HG03039 (cell line): ENCODE results near the gene ACSL3.
A peak's percentile ranks its signal among the peaks of the same experiment; 100 is the strongest.
"Not testable (repeated sequence)": the region's sequence is repeated elsewhere in the genome, so short reads cannot be mapped to it uniquely, and the experiment has no call there.

Experiments
- ATAC-seq: cut with Tn5 transposase; IDR thresholded peaks from one replicate; pipeline ENCODE4 v1.9.1; 2021; ENCODE audit warnings: mild to moderate bottlenecking, moderate library complexity; ENCODE audit not compliant: unreplicated experiment

The ACSL3 gene

DNA sequence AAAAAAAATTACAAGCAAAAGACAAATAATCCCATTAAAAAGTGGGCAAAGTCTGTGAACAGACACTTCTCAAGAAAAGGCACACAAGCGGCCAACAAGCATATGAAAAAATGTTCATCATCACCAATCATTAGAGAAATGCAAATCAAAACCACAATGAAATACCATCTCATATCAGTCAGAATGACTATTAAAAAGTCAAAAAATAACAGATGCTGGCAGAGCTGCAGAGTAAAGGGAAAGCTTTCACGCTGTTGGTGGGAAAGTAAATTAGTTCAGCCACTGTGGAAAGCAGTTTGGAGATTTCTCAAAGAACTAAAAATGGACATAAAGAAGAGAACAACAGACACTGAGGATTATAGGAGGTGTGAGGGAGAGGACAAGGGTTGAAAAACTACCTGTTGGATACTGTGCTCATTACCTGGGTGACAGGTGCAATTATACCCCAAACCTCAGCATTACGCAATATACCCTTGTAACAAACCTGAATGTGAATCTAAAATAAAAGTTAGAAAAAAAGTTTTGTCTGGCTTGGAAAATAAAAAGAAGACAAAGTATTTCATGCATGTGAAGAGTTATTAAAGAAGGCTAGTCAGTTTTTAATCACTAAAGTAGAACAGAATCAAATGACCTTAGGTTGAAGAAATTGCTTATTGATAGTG, 8.7 kb upstream of the ACSL3 start:
- no peak for ATAC-seq

DNA sequence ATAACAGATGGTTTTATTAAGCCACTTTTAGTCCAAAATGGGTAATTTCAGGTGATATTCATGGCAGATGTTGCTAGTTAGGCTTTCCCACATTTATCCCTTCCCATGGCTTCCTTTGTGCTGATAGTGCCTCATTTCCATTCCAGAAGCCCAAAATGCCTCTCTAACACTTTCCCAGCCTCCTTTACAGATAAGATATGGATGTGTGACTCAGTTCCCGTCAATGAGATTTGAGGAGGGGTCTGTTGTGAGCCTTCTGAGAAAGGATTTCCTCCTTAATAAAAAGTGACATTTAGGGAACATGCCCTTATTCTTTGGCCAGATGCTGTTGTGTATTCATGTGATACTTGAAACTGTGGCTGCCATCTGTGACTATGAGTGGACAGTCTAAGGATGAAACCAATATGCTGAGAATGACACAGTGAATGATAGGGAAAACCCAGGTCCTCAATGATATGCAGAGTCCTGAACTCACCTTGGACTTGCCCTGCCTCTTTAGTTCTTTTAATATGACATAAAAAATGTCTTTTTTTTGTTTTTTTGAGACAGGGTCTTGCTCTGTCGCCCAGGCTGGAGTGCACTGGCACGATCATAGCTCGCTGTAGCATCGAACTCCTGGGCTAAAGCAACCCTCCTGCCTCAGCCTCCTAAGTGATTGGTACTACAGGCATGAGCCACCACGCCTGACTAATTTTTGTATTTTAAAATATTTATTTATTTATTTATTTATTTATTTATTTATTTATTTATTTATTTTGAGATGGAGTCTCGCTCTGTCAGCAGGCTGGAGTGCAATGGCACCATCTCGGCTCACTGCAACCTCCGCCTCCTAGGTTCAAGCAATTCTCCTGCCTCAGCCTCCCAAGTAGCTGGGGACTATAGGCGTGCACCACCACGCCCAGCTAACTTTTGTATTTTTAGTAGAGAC, 5.8 kb upstream of the ACSL3 start:
- ATAC-seq, result no peak

DNA sequence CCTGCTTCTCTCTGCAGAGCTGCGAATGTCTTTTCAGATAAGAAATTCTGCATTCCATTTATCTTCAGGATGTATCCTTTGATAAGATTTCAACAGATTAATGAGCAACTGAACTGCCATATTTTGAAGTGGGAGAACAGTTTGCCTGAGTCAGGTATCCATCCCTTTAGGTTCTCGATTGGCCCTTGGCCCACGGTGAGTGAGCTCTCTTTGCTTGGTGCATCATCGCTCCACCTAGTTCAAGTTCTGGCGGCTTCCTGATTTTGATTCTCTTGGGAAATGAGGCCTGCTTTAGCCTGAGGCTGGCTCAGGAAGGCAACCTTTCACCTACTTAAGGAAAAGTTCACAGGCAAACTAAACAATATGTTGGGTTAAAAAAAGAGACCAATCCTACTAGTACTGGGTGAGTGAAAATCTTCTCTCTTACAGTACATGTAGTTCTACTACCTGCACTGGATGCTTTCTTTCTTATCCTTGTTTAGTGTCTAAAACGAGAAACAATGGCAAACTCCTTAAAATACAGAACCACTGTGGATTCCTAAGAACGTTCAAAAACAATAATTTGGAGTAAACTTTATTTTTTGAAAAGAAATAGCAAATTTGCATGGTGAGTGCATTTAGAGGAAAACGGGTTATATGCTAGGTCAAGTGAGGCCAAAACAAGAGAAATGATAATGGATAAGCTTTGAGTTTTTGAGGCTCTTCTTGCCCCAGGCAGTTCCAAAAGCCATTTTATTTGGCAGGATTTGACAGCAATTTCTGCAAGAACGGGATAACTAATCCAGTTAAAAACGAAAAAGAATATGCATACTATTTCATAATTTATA, 837 bp upstream of the ACSL3 start:
- no peak for ATAC-seq

DNA sequence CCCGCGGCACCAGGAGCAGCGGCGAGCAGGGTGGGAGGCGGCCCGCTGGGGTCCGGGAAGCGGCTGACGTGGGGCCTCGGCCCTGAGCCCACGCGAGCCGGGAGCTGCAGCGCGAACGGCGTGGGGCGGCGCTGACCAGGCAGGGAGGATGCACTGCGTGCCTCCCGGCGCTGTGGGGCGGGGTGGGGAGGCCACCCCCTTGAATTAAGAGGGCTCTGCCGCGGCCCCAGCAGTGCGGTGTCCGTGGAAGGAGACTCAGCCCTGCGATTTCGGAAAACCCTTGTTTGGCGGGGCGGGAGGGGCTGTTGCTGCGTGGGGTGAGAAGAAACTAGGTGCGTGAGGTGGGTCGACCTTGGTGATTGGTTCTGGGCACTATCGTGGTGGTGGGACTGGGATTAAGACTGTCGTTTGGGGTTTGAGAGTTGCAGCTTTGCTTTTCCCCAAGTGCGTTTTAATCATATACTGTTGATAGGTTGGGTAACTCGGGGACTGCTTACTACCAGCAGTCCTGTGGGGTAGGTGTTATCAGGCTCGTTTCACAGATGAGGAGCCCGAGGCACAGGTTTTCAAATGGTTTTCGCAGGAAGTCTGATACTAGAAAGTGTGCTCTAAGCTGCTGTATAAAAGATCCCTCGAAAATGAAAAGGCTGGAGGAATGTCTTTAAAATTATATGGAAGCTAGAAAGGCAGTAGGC, 722 bp downstream of the ACSL3 start:
- ATAC-seq, result peak; percentile 29

DNA sequence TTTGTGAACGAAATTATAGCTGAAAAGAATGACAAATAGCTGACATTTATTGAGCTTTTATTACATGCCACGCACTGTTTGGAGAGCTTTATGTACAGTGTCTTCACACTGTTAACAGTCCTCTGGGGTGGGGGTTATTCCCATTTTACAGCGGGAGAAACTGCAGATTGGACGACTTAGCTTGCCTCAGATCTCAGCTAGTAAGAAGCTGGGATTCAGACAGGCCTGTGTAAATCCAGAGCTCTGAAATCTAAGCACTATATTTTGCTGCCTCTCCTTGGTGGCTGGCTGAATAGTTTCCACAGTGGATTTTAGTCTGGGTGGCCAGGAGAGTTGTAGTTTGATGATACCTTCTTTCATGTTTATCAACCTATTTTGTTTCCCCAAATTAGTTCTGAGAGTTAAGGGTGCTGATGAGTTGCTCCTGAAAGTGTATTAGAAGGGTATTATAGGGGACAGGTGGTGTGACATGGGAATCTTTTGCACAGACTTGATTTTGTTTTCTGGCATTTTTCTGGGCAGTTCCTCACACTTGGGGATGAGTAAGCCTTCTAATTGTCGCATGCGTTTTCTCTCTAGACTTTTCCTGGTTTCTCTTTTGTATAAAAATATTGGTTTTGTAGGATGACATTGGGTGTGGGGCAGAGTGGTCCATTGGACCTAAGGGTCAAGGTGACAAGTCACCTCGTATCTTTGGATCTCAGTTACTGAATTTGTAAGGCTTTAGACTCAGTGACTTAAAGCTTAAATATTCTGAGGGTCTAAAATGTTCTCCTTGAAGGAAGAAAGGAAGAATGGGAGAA, 1.5 kb downstream of the ACSL3 start:
- ATAC-seq, result no peak

DNA sequence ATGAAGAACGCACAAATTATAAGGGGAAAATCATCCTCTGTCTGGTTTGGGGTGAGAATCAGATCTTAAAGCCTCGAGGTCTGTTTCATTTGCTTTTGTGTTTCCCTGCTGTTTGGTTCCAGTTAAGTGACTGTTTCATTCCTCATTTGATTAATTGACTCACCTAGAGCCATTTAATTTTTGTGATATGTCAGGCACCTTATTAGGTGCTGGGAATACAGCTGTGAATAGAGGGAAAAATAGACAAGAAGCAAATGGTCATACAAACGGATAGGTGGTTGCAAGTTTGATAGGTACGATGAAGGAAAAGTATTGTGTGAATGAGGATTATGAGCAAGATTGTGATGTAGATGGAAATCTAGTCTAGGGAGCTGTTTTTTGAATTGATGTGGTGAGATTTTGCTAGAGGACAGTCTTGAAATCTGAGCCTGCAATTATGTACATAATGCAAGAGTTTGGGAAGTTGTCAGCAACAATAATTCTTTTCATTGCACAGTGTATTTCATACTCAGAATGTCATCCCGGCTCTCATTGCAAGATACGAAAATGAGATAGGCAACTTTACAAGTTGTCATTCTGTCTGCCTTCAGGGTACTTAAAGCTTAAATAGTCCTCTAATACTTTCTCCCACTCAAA, 2.2 kb downstream of the ACSL3 start:
- no peak for ATAC-seq

DNA sequence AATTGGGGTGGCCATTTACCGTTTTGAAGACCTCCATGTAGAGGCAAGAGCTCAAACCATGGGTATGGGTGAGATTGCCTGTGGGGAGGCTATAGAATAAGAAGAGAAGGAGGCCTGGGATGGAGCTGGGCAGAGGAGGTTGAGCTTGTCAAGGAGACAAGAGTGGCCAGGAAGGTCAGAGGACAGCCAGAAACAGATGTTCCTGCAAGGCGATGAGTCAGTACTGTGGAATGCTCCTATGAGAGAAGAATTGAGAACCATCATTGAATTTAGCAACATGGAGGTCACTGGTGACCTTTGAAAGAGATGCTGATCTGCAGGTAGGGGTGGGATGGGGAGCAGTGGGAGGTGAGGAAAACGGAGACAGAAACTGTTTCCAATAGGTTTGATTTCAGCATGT, 3.5 kb downstream of the ACSL3 start:
- ATAC-seq, result no peak

DNA sequence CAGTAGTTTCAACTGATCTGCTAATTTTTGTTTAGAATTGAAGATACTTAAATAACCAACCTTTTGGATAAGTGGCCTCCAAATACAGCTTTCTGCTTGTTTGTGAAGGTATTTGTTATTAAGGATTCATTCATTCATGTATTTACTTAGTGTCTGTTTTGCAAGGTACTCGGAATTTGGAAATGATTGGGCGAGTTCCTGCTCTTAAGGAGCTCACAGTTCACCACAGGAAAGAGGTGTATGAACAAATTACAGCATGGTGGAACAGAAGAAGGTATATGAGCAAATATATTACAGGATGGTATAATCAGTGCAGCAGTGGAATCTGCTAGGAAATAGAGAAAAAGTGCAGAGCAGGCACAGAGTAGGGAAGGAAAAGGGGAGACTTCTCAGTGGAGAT, 4.5 kb downstream of the ACSL3 start:
- ATAC-seq, result no peak

DNA sequence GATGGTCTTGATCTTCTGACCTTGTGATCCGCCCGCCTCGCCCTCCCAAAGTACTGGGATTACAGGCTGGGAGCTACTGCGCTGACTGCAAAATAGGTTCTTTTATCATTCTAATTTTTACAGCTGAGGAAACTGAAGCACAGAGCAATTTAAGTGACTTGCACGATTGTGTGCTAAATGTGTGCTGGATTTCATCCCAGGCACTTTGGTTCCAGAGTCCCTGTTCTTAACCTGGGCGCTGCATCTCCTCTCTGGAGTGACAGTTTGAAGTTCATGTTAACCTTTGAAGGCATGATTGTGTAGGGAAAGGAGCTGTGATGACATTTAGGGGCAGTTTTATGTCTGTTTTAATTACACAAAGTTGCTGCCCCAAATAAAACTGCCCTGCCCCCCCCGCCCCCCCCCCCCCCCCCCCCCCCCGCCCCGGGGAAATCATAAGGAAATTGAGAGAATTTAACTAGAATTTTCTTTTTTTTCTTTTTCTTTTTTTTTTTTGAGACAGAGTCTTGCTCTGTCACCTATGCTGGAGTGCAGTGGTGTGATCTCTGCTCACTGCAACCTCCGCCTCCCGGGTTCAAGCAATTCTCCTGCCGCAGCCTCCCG, 5.6 kb downstream of the ACSL3 start:
- no peak for ATAC-seq

DNA sequence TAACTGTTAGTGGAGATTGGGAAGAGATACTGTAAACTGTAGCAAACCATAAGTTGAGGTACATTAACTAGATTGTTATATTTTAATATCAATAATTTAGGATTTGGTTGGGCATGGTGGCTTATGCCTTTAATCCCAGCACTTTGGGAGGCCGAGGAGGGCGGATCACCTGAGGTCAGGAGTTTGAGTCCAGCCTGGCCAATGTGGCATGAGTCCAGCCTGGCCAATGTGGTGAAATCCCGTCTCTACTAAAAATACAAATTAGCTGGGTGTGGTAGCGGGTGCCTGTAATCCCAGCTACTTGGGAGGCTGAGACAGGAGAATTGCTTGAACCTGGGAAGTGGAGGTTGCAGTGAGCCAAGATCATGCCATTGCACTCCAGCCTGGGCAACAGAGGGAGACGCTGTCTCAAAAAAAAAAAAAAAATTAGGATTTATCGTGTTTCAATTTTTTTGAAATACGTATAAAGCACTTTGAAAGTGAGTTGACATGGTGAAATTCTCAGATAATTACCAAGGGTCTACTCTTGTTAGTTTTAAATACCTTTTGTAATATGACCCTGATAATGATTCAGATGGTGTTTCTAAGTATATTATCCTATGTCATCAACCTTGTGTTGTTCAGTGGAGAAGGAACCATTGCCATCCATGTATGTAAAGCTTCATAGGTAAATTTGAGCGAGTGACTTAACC, 7.9 kb downstream of the ACSL3 start:
- ATAC-seq, result not testable (repeated sequence)

DNA sequence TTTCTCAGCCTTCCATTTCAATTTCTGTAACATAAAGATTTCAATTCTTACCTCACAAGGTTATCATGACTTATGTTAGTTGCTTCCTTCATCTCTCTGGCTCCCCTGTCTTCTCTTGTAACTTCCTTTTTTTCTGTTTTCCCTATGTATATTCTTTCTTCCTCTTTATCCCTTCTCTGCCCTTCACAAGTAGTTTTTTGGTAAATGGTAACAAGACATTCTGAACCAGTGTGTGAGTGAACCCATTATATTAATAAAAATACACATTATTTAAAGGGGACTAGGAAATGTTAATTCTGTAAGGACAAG, 8.4 kb downstream of the ACSL3 start:
- no peak for ATAC-seq

DNA sequence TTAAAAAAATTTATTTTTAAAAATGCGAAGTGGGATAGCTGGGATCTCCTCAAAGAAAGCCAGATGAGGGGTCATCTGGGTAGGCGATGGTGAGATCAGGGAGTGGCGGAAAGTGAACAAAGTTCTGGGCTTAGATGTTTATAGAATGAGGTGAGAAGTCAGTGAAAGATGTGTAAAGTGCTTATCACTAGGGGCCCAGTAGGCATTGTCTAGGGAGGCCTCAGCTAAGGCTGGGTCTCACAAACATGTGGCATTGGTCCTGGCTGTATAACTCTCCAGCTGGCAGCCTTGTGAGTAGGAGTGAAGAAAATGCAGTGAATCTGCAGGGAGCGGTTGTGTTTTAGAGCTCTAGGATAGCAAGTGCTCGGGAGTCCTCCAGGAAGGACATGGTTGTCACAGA, 10.5 kb downstream of the ACSL3 start:
- no peak for ATAC-seq

DNA sequence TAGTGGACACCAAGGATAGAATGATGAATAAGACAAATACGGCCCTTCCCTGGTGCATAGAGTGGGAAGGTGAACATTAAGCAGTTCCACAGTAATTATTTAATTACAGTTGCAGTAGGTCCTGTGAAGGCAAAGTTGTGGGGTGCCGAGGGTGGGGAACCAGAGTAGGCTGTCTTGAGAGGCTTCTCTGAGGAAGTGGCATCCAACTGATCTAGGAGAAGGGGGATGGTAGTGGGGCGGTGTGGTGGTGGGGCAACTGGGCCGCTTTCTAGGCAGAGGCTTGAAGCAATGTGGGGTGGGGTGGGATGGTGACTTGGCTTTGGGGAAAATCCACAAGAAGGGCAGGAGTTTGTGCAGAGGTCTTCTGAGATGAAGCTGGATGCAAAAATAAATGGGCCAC, 11.7 kb downstream of the ACSL3 start:
- no peak for ATAC-seq

DNA sequence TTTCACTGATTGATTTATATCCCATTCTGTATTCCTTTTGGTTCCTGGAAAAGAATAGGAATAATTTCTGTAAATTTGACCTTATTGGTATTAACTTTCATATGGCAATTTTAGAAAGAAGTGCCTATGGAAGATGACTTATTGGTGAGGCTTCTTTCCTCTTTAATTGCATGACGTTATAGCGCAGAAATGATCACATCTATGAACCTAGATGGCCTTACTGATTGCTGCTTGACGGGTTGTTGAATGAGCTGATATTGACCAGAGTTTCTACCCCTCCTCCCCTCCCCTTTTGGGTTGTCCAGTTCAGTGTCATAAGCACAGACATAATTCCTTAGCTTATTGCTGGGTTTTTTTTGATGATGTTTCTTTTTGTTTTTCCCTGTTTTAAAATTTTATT, 14.6 kb downstream of the ACSL3 start:
- no peak for ATAC-seq

DNA sequence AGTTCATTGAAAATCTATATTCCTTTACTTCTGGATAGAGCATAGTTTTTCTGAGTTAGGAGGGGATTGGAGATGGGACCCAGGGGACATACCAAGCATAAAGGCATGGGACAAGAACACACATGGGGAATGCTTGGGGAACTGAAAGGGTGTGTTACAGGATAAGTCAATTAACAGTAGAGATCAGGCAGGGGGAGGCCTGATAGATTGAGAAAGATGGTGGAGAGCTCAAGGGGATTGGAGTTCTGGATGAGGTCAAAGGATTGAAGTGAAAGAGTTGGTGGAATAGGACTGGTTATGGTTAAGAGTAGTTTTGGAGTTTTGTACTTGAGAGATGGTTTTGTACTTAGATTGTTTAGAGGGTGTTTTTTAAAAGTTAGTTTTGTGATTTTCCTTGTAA, 16.1 kb downstream of the ACSL3 start:
- ATAC-seq, result no peak

DNA sequence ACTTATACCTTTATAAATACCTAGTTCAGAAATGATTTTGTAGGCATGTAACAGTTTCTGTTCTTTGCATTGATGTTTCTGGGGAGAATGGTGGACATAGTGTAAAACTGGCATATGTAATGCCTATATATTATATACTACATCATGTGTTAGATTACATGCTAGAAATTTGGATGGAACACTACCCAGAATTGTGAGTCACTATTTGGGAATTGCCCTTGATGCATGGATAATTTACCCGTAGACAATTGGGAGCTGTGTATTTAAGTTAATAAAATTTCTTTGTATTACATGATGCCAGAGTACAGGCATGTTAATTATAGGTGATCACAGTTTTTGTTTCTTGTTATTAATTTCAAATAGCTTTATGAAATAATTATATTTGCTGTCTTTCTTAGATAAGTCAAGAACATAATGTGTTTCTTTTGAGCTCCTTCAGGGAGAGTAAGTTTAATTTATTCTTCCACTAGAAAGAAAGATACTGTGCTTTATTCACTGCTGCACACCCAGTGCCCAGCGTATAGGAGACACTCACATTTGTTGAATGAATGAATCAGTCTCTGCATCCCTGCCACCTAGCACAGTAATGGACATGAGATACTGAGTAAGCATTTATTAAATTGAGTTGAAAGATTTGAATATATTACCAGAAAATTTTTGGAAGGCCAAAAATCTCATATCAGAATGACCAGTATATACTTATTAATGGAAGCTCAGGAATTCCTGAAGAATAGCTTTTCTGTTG, 16.9 kb downstream of the ACSL3 start:
- no peak for ATAC-seq

DNA sequence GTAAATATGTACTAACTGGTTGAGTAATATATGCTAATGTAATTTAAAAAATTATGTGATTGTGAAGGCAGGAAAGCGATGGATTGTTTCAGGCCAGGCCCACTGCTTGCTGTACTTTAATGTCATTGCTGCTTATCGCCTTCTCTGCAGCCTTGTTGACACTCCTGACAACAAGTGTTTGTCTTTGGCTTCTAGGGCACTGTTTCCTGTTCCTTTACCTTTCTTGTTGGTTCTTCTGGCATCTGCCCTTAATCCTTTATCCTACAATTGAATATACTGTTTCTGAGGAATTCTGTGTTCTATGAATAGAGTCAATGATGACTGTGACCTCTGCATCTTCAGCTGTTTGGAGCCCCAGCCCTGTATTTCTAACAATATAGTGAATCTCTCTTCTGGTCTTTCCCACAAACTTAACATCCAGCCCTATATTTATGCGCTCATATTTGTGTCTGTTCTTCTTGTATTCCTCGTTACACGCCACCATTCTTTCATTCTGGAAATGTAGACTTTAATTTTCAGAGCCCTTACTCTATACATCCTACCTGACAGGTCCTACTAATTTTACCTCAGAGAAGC, 17.6 kb downstream of the ACSL3 start:
- no peak for ATAC-seq
